ENCODE measurements around the gene ORC1.

Gene ORC1

DNA sequence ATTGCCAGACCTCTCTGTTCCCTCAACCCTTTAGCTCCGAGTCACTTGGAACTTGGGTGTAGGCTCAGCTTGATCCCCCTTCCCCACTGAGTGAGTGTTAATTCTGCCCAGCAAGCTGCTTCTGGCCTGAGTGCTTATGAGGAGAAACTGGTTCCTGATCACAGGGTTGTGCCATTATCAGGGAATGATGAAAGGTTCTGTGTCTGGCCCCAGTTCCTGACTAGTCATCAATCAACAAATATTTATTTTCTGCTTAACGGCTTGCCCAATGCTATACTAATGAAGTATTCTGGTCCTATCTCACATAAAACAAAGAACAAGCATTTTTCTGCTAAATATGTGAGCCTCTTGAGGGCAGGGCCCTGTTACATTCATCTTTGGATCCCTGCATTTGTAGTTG, 59.0 kb downstream of the ORC1 start:
- DNase-seq (ENCODE audit: low read depth in 2 of 2), result no peak

DNA sequence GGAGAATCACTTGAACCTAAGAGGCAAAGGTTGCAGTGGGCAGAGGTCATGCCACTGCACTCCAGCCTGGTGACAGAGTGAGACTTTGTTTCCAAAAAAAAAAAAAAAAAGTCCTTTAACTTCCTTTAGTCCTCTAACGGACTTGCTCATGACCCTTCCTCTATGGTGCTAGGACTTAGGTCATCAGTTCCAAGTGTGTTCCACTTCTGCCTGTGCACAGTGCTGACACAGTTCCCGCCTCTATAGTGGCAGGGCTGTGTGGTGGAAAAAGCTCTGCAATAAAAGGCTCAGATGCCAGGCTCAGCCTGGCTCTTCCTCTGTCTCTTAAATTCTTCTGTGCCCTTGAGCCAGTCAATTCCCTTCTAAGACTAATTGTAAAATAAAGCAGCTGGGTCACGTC, 60.2 kb downstream of the ORC1 start:
- DNase-seq (ENCODE audit: low read depth in 2 of 2), result no peak

DNA sequence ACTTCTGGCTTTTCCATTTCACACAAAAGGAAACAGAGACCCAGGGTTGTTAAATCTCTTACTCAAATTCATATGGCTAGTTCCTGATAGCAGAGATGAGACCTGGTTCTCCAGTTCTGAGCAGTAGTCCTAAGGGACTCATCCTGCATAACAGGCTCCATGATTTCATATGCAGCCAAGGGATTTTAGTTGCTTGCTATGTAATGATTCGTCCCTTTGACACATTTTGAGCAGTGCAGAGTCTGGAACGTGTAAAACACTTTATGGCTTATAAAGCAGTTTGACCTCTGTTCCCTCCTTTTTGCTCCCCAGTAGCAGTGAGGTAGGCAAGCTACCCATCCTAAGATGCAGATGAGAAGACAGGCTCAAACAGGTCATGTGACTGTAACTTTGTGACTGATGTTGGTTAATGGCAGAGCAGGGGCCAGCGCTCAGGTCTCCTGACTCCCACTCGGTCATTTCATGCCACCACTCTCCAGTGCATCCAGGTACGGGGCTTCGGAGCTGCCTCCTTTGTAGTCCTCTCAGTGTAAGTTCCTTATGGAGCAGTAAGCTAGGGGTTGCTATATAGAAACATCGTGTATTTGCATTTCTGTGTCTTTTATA, 62.5 kb downstream of the ORC1 start:
- no peak for DNase-seq (ENCODE audit: low read depth in 2 of 2)

DNA sequence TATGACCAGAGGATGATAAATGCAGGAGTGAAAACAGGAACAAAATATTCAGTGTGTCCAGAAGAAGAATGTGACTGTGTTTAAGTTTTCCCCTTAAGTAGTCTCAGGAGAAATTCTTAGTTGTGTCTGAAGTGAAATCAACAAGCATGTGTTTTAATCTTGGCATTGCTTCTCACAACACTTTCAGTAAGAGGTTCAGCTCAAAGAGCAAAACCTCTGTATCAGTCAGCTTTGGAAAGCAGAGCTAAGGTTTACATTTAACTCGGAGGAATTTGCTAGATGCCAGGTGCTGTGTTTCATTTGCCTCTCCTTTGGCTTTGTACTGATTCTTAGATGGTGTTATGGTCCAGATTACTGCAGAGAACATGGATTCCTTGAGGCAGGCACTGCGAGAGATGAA, 66.8 kb downstream of the ORC1 start:
- no peak for DNase-seq (ENCODE audit: low read depth in 2 of 2)

DNA sequence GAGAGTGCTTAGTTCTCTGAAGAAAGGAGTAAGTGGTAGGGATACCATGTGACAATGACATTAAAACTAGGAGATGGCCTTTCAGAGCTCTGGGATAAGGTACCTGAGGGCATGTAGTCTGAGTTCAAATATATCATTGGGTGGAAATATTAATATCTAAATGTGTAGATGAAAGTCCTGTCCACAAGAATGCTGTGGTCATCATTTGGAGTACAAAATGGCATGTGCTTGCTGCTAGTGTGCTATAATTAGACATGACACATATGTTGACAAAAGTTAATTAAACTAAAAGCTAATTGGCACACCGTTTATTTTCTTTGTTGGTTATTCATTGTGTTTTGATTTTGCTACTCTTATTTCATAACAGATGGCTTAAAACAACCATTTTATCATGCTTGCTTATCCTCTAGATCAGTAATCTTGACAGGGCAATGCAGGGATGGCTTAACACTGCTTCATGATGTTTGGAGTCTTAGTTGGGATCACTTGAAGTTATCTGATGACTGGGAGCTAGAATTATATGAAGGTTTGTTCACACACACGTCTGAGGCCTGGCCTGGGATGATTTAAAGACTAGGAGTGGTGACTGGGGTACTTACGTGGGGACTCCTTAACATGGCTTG, 69.2 kb downstream of the ORC1 start:
- DNase-seq (ENCODE audit: low read depth in 2 of 2), result no peak

DNA sequence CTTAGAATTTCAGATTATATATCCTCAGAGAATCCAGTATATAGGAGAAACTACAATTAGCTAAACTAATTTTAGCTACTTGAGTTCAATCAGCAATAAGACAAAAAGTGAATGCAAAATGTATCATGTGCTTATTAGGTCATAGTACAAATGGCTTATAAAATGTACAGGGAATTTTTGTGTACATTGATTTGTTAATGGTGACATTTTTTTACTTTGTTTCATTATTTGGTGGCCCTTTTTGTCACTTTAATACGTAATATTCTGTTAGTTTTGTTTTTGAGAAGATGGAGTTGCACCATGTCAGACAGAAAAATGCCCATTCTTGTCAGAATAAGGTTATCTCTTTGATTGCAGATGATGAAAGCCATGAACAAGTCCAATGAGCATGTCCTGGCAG, 71.8 kb downstream of the ORC1 start:
- DNase-seq (ENCODE audit: low read depth in 2 of 2), result no peak

DNA sequence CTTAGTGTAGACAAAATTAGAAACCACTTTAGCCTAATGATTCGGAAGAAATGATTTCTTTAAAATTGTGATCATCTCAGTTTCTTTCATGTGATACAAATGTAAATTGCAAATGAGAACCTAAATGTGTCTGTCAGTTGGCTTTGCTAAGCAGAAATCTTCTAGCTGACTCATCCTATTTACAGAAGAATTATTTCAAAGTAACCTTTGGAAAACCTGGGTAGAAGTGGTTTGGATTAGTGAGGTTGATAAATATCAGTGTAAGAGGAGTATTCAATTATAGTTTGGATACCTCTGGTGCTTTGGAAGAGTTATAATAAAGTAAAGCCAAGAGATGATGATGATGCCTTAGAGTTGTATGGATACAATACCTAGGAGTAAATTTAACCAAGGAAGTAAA, 75.6 kb downstream of the ORC1 start:
- DNase-seq (ENCODE audit: low read depth in 2 of 2), result no peak

DNA sequence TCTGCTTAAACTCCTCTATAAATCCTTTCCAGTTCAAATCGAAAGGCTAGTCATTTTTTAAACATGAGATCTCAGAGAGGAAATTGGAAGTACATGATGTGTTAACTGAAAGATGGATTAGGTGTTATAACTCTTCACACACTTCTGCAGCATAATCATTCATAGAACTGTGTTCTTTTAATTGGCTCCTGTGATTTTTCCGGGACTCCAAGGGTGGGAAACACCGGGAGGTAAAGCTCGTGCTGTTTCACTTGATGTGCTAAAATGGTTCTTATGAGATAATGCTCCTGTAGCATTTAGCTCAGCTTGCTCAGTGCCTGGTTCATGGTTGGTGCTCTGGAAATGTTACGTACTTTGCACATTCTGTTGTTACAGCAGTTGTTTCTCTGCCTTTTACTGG, 78.4 kb downstream of the ORC1 start:
- no peak for DNase-seq (ENCODE audit: low read depth in 2 of 2)

DNA sequence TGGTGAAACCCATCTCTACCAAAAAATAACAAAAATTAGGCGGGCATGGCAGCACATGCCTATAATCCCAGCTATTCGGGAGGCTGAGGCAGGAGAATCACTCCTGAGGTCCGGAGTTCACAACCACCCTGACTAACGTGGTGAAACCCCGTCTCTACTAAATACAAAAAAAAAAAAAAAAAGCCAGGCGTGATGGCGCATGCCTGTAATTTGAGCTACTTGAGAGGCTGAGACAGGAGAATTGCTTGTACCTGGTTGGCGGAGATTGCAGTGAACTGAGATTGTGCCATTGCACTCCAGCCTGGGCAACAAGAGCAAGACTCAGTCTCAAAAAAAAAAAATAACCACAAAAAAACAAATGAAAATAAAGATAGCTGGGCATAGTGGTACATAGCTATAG, 80.5 kb downstream of the ORC1 start:
- DNase-seq (ENCODE audit: low read depth in 2 of 2), result no peak

Data from stimulated activated CD4-positive, alpha-beta T cell treated with anti-CD3 and anti-CD28 coated beads, Interleukin-15, amount 100 ng/mL, for 48 hours (primary cell).